Measurements from ENCODE around the gene FBXO42.

Gene FBXO42

DNA sequence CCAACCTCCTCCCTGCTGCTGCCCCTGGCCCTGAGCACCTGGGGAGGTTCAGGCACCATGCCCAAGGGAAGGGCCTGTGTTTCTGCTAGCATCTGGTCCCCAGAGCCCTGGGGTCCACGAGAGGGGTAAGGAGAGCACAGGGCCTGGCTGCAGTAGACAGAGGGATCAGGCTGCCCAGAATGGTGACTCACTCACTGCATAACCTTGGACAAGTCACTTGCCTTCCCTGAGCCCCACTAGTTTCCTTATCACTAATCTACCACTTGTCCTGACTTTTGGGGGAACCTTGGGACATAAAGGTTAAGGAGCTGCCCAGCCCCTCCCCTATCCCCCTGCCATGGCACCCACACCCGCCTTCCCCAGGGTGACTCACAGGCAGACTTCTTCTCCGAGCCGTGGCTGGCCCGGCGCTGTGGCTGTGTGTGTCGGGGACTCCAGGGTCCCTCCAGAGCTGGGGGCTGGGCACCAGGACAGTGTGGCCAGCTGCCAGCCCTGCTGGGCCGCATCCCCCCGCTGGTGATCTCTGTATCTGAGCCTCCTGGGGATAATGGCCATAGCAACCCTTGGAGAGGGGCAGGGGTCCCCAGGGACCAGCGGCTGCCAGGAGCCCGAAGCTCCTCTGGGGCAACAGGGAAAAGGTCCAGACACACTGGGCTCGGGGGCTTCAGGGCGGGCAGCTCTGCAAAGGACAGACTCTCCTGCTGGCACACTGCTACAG is 143.9 kb downstream of the FBXO42 start:
- in situ Hi-C loops (cut with MboI; ENCODE audit: low sequenced_read_pairs) = no loop called here

GRCh38 chr1:16207318-16208269 is 144.7 kb downstream of the FBXO42 start:
- in situ Hi-C loops (cut with MboI; ENCODE audit: low sequenced_read_pairs) = no loop called here

- in situ Hi-C loops (cut with MboI; ENCODE audit: low sequenced_read_pairs) = no loop called here
These were observed 145.5 kb downstream of the FBXO42 start for GRCh38 chr1:16206547-16207317.

DNA sequence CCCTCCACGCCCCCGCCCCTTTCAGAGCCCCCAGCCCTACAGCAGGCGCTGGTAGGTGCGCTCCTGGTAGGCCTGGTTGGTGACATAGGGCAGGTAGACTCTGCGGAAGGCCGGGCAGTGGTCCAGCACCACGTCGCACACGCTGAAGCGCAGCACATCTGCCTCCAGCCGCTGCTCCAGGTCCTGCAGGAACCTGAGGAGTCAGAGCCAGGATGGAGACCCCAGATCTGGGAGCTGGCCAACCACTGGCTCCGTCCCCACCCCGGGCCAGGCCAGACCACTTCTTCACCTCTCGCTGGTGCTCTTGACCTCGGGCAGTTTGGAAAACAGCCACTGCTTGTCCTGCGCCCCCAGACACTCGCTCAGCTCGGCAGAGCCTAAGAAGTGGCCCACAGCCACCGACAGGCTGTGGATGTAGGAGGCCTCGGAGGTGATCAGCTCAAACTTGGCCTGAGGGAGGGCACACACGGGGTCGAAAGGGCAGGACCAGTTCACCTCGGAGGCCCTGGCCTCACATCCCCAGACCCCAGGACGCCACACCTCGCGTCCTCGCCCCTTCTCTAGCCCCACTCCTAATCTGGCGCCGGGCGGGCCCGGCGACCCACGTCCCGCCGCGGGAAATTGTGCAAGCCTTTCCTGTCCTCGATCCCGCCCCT is 146.3 kb downstream of the FBXO42 start:
- in situ Hi-C loops (cut with MboI; ENCODE audit: low sequenced_read_pairs) = no loop called here

DNA sequence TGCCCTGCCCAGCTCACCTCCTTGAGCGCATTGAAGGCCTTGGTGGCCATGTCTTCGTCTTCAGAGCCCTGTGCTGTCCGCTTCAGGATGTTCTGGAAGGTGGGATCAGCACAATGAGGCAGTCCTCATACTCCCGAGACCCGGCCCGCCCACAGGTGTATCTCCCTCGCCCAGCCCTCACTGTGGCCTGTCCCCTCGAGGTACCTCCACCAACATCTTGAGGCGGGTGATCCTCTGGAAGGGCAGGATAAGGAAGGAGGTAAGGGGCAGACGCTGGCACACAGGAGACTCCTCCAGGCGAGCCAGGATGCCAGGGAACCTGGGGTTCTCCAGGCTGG is 147.0 kb downstream of the FBXO42 start:
- in situ Hi-C loops (cut with MboI; ENCODE audit: low sequenced_read_pairs) = no loop called here

DNA sequence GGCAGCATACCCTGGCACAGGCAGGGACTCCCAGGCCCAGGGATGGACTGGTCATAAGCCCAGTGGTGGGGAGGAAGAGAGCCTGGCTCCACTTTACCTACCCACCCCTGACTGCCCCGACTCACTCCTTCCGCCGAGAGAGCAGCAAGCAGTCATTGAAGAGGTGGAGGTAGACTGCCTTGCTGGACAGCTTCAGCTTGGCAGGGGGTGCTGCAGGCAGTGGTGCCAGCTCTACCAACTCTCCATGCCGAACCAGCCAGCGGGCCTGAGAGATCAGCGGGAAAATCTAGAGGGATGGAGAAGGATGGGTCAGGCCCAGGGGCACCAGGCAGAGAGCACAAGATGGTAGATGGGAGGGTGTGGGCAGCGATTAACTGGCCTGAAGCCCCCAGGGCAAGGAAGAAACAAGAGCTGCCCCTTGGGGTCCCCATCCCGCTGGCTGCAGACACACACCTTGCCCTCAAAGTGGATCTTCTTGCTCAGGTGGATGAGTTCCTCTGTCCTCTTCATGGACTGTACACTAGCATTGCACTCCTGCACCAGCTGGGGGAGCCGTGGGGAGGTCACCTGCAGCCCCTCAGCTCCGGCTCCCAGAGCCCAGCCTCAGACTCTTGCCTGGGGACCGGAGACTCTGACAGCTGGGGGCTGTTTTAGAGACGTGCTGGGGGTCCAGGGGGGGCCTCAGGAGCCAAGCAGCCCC is 147.5 kb downstream of the FBXO42 start:
- in situ Hi-C loops (cut with MboI; ENCODE audit: low sequenced_read_pairs) = no loop called here

DNA sequence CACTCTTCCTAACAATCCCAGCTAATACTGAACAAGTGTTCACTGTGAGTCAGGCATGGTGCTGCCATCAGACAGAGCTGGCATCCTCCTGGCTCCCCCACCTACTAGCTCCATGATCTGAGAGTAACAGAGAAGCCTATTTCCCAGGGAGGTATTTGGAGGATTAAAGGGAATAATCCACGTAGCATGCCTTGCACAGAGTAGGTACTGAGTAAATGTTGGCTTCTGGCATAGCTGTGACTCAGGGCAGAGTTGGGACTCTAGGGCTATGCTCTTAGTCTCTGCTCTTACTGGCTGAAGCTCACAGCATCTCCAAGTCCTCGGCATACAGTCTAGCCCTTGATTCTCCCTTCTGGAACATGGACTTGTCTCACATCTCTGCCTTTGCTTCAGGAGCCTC is 148.1 kb downstream of the FBXO42 start:
- in situ Hi-C loops (cut with MboI; ENCODE audit: low sequenced_read_pairs) = no loop called here

- in situ Hi-C loops (cut with MboI; ENCODE audit: low sequenced_read_pairs) = no loop called here
These were observed 148.7 kb downstream of the FBXO42 start for GRCh38 chr1:16203550-16203949.

GRCh38 chr1:16202281-16203210 is 149.7 kb downstream of the FBXO42 start:
- in situ Hi-C loops (cut with MboI; ENCODE audit: low sequenced_read_pairs) = no loop called here

- in situ Hi-C loops (cut with MboI; ENCODE audit: low sequenced_read_pairs) = loop anchor here (25.0 kb wide), 1 partner anchor 387 kb away; the partner anchor contains the start of gene UQCRHL
These were observed 152.6 kb downstream of the FBXO42 start for GRCh38 chr1:16199700-16200099.

DNA sequence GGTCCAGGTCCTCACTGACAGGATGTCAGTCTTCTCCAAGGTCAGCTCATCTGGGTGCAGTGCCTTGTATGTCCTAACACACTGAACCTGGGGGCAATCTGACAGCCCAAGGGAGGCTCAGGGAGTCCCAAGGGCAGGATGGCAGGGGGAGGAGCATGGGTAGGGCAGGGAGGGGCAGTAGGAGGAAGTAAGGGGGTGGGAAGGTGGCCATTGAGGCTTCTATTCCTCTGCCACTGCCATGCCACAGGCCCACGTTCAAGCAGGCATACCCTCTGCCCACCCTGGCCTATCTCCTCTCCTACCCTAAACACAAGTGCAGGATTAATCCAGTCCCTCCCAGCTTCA is 153.2 kb downstream of the FBXO42 start:
- in situ Hi-C loops (cut with MboI; ENCODE audit: low sequenced_read_pairs) = loop anchor here (25.0 kb wide), 1 partner anchor 387 kb away; the partner anchor contains the start of gene UQCRHL

- in situ Hi-C loops (cut with MboI; ENCODE audit: low sequenced_read_pairs) = loop anchor here (25.0 kb wide), 1 partner anchor 386 kb away; the partner anchor contains the start of gene UQCRHL
These were observed 153.7 kb downstream of the FBXO42 start for GRCh38 chr1:16198444-16199156.

GRCh38 chr1:16196874-16197273 is 155.4 kb downstream of the FBXO42 start:
- in situ Hi-C loops (cut with MboI; ENCODE audit: low sequenced_read_pairs) = loop anchor here (25.0 kb wide), 1 partner anchor 385 kb away; the partner anchor contains the start of gene UQCRHL

Data from HL-60/S4 (cell line).